ENCODE results near the gene GOLPH3.

DNA sequence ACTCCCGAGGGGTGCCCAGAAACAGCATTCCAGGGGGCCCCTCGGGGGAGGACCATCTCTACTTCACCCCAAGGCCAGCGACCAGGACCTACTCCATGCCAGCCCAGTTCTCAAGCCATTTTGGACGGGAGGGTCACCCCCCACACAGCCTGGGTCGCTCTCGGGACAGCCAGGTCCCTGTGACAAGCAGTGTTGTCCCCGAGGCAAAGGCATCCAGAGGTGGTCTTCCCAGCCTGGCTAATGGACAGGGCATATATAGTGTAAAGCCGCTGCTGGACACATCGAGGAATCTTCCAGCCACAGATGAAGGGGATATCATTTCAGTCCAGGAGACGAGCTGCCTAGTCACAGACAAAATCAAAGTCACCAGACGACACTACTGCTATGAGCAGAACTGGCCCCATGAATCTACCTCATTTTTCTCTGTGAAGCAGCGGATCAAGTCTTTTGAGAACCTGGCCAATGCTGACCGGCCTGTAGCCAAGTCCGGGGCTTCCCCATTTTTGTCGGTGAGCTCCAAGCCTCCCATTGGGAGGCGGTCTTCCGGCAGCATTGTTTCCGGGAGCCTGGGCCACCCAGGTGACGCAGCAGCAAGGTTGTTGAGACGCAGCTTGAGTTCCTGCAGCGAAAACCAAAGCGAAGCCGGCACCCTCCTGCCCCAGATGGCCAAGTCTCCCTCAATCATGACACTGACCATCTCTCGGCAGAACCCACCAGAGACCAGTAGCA is 83.9 kb downstream of the GOLPH3 start:
- TF ChIP-seq POLR2A (IDR thresholded peaks at IDR 0.05) (no peak), POLR2AphosphoS5 (IDR thresholded peaks at IDR 0.05; ENCODE audit: insufficient read depth in 1 of 2, low read depth in 1 of 2) (no peak)
- TF ChIP-seq, protein P1, sequence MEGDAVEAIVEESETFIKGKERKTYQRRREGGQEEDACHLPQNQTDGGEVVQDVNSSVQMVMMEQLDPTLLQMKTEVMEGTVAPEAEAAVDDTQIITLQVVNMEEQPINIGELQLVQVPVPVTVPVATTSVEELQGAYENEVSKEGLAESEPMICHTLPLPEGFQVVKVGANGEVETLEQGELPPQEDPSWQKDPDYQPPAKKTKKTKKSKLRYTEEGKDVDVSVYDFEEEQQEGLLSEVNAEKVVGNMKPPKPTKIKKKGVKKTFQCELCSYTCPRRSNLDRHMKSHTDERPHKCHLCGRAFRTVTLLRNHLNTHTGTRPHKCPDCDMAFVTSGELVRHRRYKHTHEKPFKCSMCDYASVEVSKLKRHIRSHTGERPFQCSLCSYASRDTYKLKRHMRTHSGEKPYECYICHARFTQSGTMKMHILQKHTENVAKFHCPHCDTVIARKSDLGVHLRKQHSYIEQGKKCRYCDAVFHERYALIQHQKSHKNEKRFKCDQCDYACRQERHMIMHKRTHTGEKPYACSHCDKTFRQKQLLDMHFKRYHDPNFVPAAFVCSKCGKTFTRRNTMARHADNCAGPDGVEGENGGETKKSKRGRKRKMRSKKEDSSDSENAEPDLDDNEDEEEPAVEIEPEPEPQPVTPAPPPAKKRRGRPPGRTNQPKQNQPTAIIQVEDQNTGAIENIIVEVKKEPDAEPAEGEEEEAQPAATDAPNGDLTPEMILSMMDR (IDR thresholded peaks at IDR 0.05): no peak

Data from vagina (tissue), 2 donors.